NCI-H2171 treated with DMSO at 0.1 percent for 48 hours (cell line): Measurements from ENCODE around the gene ENPP1.
A peak's percentile ranks its signal among the peaks of the same experiment; 100 is the strongest.
"Not testable (repeated sequence)": the region's sequence is repeated elsewhere in the genome, so short reads cannot be mapped to it uniquely, and the experiment has no call there.

Experiments used
- DNase-seq: peaks from one replicate; lab custom pipeline; 2025; lab: John Stamatoyannopoulos, UW

ENPP1 gene

DNA sequence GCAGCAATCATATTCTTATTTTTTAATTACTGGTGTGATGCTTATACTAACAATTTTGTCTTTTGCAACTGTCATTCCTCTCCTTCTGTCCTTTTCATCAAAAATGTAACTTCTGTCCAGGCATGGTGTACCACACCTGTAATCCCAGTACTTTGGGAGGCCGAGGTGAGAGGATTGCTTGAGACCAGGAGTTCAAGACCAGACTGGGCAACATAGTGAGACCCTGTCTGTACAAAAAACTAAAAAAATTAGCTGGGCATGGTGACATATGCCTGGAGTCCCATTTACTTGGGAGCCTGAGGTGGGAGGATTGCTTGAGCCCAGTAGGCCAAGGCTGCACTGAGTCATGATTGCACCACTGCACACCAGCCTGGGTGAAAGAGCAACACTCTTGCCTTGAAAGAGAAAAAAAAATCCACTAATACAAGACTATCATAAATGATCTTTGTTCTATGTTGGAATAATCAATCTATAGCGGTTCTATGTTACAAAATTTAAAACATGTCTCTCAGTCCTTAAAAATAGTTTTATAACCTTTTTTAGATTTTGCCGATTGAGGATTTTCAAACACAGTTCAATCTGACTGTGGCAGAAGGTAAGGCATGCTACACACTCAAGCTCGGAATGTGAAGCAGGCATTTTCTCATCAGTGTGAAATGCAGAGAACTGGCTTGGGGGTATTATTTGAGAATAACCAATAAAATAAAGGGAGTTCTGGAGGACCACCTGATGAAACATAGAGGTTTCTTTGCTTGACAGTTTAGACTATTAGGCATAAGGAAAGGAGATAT is 70.4 kb downstream of the ENPP1 start:
- DNase-seq, result no peak

DNA sequence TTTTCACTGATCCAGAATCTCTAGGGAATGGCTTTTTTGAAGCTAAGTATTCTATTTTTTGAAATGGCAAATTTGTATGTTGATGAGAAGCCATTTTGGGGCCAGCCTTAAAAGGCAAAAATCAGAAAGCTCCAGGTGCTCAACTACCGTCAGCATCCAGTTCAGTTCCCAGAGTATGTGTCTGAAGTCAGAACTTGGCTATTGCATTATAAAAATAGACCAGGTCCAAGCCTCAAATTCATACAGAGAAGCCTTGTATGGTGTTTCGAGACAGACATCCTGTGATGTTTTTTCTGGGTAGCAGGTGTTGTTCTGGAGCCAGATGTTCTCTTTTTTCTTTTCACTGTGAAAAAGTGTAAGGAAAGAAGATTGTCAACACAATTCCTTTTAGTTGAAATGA is 75.2 kb downstream of the ENPP1 start:
- no peak for DNase-seq

DNA sequence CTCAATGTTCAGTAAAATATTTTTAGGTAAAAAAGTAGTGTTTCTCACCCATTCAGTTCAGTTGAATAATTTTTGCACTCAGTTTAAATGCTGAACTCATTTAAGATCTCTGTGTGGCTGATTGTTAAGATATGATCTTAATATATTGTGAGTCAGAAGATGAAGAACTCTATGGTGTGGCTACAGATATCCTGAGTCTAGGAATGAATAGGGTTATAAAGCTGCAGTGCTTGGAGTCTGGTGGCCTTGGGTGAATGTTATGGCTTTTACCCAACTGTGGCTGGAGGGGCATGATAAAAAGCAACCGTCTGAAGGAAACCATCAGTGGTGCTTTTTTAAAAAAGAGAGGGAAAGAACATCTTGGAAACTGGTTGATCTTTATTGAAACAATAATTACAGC is 77.4 kb downstream of the ENPP1 start:
- no peak for DNase-seq

DNA sequence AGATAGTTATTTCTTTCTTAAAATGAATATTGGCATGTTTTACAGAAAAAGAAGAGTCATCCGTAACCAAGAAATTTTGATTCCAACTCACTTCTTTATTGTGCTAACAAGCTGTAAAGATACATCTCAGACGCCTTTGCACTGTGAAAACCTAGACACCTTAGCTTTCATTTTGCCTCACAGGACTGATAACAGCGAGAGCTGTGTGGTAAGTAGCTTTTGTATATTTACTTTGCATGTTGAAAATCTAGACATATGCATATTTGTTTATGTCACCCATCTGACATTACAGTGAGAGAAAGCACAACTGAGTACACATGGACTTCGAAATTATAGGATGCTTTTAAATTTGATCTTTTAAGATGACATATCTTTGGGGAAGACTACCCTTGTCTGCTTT is 78.7 kb downstream of the ENPP1 start:
- no peak for DNase-seq

DNA sequence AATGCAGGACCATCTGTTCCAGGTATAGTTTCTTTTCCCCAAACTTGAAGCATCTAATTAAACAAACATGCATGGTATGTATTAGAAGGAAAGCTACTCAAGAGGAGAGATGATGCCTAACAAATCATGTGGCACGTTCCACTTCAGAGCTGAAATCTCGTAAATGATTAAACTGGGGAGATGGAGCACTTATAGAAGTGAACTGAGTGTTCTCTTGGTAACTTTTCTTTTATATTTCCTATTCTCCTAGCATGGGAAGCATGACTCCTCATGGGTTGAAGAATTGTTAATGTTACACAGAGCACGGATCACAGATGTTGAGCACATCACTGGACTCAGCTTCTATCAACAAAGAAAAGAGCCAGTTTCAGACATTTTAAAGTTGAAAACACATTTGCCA is 82.3 kb downstream of the ENPP1 start:
- no peak for DNase-seq

DNA sequence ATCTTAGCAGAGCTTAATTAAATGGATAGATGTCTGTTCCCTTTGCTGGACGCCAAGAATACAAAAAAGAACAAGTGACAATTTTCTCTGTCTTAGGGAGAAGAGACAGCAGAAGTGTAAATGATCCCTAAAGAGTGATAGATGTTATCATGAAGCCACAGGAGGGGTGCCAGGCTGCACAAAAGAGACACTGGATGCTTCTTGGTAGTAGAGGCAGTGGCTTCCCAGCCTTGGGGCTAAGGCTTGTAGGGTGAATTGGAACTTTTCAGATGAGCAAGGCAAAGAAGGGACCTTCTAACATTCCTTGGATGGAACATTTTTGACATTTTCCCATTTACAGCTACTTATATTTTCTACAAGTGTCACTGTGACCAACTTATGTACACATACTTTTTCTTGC is 85.4 kb downstream of the ENPP1 start:
- no peak for DNase-seq

DNA sequence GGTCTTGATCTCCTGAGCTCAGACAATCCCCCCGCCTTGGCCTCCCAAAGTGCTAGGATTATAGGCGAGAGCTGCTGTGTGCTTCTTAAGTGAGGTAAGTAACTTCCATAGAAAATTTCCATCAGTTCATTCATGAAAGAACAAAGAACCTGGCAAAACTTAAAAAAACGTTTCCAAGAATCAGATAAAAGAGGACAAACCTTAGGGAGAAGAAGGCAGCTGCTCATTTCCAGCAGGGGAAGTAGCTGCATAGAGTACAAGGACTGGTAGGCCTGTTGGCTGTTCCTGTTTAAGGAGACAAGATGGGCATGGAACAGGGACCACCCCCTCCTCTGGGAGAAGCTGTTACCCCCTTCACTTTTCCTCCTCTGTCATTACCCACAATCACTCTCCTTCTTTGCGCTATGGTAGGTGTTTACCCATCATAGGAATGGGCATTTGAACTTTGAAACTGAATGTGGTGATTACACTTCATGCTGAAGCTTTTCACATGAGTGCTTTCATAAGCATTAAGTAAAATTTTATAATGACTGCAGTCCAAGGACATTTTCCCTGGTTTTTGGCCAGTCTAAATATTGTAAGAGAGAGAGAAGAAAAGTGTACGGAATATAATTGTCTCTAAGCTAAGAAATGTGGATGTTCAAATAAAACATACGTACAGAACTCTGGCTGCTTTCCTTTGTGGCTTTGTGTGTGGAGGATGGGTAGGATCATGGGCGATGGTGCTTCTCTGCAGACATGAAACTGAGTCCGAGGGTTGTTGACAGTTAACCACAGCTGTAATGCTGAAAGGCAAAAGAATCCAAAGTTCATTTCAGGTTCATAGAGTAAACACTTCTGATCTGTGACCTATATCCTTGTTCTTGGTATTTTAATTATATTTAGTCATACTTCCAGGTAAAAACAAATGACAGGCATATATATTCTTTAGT is 86.9 kb downstream of the ENPP1 start:
- no peak for DNase-seq

DNA sequence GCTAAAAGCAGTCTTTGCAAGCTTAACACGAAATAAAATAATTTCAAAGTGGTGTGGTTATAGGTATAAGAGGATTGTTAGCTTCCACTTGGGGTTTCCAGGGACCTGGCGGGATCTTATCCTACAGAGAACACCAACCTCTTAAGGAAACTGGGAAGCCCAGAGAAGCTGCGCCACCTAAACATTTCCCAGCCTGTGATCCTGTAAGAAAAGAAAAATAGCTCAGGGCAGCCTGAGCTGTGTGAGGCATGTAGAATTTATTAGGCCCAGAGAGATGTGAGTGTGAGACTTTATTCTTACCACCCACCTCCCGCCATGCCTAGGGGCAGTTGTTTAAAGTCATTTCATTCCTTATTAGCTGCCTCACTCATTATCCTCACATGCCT is 89.2 kb downstream of the ENPP1 start:
- DNase-seq, result no peak

DNA sequence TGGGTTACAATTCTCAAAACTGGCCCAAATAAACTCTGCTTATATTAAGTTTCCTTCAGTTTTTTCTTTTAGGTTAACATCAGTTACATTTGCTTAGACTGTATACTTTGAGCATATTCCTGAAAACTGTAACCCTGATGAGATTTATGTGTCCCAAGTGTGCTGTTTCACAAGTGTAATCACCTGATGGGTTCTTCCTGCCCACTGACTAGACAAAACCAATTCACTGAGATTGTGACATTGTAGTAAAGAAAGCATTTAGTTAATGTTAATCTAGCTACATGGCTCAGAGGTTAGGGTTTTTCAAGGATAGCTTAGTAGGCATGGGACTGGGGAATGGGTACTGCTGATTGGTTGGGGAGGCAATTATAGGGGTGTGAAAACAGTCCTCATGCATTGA is 89.8 kb downstream of the ENPP1 start:
- DNase-seq, result no peak

DNA sequence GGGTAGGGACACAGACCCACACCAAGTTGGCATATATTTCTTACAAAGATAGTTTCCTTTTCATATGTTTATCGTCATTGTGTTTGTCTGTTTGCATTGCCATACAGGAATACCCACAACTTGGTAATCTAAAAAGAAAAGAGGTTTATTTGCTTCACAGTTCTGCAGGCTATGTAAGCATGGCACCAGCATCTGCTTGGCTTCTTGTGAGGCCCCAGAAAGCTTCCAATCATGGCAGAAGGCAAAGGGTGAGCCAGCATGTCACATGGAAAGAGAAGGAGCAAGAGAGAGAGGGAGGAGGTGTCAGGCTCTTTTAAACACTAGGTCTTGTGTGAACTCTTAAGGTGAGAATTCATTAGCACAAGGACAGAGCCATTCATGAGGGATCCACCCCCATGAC is 90.9 kb downstream of the ENPP1 start:
- no peak for DNase-seq

DNA sequence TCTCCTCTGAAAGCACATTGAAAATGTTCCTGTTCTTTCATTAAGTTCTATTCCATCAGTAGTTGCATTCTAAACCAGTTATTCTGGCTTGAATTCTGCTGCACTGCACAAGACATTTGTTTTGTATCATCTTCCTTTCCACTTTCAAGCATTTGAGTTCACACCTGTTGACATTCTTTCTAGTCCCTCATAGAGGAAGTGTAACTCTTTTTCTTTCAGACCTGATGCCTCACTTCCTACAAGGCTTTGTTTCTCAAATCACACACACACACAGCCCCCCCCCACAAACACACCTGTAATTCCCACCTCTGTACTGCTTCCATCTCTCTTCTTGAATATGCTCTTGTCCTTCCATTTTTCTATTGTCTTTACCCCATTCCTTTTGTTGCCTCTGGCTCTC is 92.4 kb downstream of the ENPP1 start:
- DNase-seq, result no peak

DNA sequence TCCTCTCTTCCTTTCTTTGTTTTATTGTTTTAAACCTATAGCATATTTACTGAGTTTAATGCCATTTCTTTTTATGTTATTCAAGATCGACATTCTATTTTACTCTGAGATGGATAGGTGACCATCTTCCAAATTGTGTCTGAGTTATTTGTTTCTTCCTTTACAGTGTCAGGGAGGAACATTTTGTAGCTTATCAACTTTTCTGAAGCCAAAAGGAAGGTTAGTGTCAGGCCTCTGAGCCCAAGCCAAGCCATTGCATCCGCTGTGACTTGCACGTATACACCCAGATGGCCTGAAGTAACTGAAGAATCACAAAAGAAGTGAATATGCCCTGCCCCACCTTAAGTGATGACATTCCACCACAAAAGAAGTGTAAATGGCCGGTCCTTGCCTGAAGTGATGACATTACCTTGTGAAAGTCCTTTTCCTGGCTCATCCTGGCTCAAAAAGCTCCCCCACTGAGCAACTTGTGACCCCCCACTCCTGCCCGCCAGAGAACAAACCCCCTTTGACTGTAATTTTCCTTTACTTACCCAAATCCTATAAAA is 93.6 kb downstream of the ENPP1 start:
- not testable (repeated sequence) for DNase-seq

DNA sequence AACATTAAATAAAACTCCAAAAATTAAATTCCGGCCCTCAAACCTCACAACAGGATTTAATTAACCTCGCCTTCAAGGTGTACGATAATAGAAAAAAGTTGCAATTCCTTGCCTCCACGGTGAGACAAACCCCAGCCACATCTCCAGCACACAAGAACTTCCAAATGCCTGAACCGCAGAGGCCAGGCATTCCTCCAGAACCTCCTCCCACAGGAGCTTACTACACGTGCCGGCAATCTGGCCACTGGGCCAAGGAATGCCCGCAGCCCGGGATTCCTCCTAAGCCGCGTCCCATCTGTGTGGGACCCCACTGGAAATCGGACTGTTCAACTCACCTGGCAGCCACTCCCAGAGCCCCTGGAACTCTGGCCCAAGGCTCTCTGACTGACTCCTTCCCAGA is 95.9 kb downstream of the ENPP1 start:
- not testable (repeated sequence) for DNase-seq

DNA sequence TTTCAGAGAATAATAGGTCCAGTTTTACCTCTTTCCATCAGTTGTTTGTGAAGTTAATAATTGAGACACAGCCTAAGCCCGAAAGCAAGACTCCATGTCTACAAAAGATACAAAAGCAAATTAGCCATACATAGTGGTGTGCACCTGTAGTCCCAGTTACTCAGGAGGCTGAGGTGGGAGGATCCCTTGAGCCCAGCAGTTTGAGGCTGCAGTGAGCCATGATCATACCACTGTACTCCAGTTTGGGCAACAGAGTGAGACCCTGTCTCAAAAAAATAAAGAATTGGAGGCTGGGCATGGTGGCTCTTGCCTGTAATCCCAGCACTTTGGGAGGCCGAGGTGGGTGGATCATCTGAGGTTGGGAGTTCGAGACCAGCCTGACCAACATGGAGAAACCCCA is 101.0 kb downstream of the ENPP1 start:
- DNase-seq, result not testable (repeated sequence)

DNA sequence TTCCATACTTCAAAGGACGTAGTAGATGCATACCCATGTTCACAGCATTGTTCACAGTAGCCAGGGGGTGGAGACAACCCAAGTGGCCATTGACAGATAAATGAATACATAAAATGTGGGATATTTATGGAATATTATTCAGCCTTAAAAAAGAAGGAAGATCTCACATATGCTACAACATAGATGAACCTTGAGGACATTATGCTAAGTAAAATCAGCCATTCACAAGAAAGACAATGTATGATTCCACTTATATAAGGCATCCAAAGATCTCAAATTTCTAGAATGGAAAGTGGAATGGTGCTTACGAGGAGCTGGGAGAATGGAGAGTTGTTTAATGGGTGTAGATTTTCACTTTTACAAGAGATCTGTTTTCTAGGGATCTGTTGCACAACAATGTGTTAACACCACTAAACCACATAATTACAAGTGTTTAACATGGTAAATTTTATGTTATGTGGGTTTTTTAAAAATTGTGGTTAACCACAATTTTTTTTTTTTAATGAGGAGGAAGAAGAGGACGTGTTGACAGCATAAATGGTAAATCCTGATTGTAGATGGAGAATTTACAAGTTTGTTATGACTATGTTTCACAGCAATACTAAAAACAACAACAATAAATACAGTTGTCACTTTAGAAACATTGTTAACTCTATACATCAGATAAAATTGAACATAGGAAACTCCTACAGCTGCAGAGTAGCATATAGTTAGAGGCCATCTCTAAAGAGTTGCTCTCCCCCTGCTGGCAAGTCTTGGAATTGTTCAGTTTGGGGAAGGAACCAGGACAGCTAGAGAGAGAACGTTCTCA is 101.8 kb downstream of the ENPP1 start:
- DNase-seq, result peak; percentile 25

DNA sequence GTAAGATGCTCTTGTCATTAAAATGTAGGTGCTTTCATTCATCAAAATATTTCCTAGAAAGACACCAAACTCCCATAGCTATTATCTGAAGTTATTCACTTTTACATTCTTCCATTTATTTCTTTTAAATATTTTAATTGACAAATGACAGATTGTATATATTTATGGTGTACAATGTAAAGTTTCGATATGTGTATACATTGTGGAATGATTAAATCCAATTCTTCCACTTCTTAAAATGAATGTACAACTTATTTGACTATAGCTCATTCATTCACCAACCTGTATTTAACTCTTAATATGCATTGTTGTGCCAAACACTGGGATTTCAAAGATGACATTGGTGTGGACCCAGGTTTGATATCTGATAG is 102.4 kb downstream of the ENPP1 start:
- DNase-seq, result no peak

DNA sequence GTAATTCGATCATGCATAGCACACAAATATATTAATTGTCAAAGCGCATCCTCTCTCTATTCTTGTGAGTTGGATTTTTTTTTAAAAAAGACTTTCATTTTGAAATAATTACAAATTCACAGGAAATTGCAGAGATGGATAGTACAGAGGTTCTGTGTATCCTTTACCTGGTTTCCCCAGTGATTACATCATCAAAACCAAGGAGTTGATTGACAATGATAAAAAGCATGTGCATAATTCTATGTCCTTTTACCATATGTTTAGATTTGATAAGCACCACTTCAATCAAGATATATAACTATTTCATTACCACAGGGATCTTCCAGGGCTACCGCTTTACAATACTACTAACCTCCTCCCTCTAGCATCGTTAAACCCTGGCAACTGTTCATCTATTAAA is 103.1 kb downstream of the ENPP1 start:
- DNase-seq, result no peak

DNA sequence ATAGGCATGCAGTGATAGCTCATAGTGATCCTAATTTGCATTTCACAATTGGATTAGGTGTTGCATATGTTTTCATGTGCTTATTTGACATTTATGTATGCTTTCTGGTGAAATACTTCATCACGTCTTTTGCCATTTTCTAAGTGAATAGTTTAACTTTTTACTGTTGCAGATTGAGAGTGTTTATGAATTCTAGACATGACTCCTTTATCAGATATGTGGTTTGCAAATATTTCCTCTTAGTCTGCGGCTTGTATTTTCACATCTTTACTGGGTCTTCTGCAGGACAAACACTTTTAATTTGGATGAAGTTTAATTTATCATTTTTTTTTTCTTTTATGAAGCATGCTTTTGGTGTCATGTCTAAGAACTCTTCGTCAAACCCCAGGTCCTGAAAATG is 104.1 kb downstream of the ENPP1 start:
- DNase-seq, result no peak

DNA sequence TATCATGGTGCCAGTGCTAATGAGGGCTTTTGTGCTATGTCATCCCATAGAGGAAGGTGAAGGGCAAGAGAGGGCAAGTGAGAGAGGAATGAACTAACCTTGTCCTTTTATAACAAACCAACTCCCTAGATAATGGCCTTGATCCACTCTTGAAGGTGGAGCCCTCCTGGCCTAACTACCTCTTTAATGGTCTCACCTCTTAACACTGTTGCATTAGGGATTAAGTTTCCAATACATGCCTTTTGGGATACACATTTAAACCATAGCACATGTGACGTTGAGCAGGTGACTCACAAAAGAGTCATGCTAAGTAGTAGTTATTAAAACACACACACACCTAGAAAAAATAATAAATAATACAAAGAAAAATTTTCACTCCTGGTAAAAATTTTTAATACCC is 106.4 kb downstream of the ENPP1 start:
- DNase-seq, result no peak

DNA sequence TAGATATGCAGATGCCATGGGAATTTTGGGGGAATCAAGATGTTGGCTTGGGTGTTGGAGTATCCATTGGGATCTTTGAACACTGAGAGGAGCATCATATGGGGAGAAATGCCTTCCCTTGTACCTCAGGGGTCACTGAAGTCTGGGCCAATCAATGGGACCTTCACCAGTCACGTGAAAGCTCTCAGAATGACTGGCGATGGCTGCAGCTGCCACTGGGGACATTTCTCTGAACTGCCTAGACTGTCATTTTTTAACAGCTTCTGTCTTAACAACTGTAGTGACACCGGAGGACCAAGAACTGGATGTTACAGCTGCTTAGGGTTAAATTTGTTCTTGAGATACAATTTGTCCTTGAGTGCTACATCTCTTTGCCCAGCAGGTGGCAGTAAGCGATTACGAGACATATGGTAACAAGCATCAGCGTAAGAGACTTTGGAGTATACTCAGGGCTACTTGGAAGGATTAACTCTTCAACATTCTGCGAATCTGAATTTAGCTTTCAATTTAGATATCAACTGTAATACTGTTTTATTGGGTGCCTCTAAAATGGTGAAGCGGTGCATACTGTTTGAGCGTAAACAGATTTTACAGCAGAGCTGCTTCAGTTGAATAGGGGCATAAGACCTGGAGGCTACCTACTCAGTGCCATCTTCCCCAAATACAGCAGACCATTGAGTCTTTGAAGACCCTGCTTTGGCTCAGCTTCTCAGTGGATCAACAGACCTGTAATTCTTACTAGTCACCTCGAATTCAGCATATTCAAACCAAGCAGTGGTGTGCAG is 107.3 kb downstream of the ENPP1 start:
- peak; percentile 21 for DNase-seq

DNA sequence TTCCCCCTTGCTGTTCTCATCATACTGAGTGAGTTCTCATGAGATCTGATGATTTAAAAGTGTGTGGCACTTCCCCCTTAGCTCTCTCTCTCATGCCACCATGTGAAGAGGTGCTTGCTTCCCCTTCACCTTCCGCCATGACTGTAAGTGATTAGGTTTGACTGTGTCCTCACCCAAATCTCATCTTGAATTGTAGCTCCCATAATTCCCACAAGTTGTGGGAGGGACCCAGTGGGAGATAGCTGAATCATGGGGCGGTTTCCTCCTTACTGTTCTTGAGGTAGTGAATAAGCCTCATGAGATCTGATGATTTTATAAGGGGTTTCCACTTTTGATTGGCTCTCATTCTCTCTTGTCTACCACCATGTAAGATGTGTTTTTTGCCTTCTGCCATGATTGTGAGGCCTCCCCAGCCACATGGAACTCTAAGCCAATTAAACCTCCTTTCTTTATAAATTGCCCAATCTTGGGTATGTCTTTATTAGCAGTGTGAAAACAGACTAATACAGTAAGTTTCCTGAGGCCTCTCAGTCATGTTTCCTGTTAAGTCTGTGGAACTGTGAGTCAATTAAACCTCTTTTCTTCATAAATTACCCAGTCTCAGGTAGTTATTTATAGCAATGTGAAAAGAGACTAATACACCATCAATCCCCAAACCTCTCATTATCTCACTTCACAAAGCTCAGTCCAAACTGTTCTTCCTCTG is 108.4 kb downstream of the ENPP1 start:
- not testable (repeated sequence) for DNase-seq
